NT2/D1 (cell line): Measurements from ENCODE around the gene KIF1C.

Source experiments
- YY1 ChIP-seq: IDR thresholded peaks from 2 replicates; pipeline ENCODE4 v1.6.1; 2011; ENCODE audit not compliant: insufficient read length, insufficient read depth
- ZNF274 ChIP-seq: IDR thresholded peaks from 2 replicates; pipeline ENCODE4 v1.6.1; 2011; ENCODE audit warnings: mild to moderate bottlenecking, low read depth, low read length

GRCh38 chr17:5022171-5022711 is 24.5 kb downstream of the KIF1C start:
- TF ChIP-seq YY1 (no peak), ZNF274 (no peak)
